SJSA1 (cell line): ENCODE results near the gene IQGAP2. TPM values are rescaled to one million over a fixed set of nuclear protein-coding genes. Genes with fewer than 3 reads are reported as not detected.
"Not testable (repeated sequence)": the region's sequence is repeated elsewhere in the genome, so short reads cannot be mapped to it uniquely, and the experiment has no call there.

ENCODE experiments used
- DNase-seq, 2 experiments: peaks; one replicate each; pipeline ENCODE4 v3.0.0-alpha.2; 2015 to 2020; ENCODE audit warnings: low spot score in 2 of 2, low read depth in 1 of 2
- H3K27ac ChIP-seq: fragments of 250-450 bp; sonication (Bioruptor Pico); 2 replicates; pipeline ENCODE4 v1.5.1; 2020; ENCODE audit warnings: mild to moderate bottlenecking, moderate library complexity
- H3K27me3 ChIP-seq: fragments of 250-450 bp; sonication (Bioruptor Pico); replicated peaks from 2 replicates; pipeline ENCODE4 v1.5.1; 2020; ENCODE audit warnings: mild to moderate bottlenecking, moderate library complexity
- H3K36me3 ChIP-seq: fragments of 250-450 bp; sonication (Bioruptor Pico); 2 replicates; pipeline ENCODE4 v1.5.1; 2020; ENCODE audit warnings: mild to moderate bottlenecking
- H3K4me1 ChIP-seq: fragments of 250-450 bp; sonication (Bioruptor Pico); replicated peaks from 2 replicates; pipeline ENCODE4 v1.6.1; 2021; ENCODE audit warnings: mild to moderate bottlenecking
- H3K4me3 ChIP-seq: fragments of 250-450 bp; sonication (Bioruptor Pico); 2 replicates; pipeline ENCODE4 v1.5.1; 2020; ENCODE audit warnings: mild to moderate bottlenecking
- H3K9me3 ChIP-seq: fragments of 250-450 bp; sonication (Bioruptor Pico); replicated peaks from 2 replicates; pipeline ENCODE4 v1.5.1; 2020; ENCODE audit warnings: mild to moderate bottlenecking
- total RNA-seq: library from RNA; depleted of rRNA; stranded (reverse); fragments of >200 nt; shearing (Covaris generic); gene quantifications from 2 replicates; pipeline ENCODE4 v1.2.3, GENCODE V29; 2014; rRNA removed

IQGAP2 gene
- total RNA-seq, result 0.37 TPM in 1 of 2 replicates, not detected in the other

- peaks cover 88% of the 10 kb centered on the region for H3K27me3 ChIP-seq
- H3K36me3 ChIP-seq, result no peaks in the 10 kb centered on the region
- peaks cover 10% of the 10 kb centered on the region for H3K4me1 ChIP-seq
- DNase-seq, result peak; percentile 58 to 66
- H3K9me3 ChIP-seq, result no peaks in the 10 kb centered on the region
- H3K27ac ChIP-seq, result no peak within 1 kb of the TSS
- peak within 1 kb of the TSS; percentile 43 for H3K4me3 ChIP-seq
Measured at GRCh38 chr5:76402886-76403765, at the start of gene IQGAP2. Gene IQGAP2 (plus strand): TSS chr5:76403285. CDS start chr5:76403546, 261 bp downstream.

DNA sequence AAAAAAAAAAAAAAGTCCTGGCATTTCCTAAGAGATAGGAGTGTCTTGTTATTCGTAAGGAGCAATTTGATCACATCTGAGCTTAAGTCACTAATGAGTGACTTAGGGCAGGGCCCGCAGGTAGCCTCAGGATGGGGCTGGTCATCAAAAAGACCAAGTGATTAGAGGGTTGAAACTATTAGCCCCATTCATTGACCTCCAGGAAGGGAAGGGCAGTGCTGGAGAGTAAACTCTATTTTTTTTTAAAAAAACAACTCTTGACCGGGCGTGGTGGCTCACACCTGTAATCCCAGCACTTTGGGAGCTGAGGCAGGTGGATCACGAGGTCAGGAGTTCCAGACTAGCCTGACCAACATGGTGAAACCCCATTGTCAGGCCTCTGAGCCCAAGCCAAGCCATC, 46.2 kb upstream of the IQGAP2 start:
- Histone ChIP-seq H3K27ac (no peak overlapping the region), H3K36me3 (no peaks in the 10 kb centered on the region), H3K27me3 (no peaks in the 10 kb centered on the region), H3K9me3 (no peaks in the 10 kb centered on the region), H3K4me1 (no peaks in the 10 kb centered on the region), H3K4me3 (no peak overlapping the region)
- DNase-seq, result no peak

DNA sequence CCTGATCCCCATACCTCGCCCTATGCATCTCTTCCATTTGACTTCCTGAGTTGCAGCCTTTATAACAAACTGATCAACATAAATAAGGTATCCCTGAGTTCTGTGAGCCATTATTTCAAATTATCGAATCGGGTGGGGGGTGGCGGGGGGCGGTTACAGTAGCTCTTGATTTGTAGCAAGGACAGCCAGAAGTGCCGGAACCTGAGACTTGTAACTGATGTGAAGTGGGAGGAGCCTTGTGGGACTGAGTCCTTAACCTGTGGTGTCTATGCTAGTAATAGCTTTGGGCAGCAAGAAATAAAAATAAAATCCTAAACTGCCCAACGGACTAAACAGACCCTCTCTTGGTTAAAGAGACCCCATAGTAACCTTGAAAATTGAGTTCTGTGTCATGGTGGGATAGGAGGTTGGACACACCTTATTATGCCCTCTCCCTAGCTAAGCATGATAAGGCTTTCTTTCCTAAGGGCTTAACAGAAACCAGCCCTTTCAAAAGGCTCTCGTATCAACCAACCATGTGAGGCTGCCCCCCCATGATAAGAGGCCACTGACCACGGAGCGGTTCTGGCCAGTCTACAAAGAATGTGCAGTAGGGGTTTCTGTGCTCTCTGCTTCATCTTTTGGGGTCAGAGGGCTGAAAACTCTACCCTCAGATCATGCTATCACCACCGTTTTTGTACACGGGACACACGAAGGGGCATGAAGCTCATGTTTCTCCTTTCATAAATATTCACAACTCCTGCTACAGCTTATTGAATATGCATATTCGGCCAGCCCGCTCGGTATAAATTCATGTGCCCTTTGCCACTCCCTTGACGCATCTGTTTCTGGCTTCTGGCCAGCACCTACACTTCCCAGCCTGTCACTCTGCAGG, 39.5 kb upstream of the IQGAP2 start:
- Histone ChIP-seq H3K9me3 (no peaks in the 10 kb centered on the region), H3K27me3 (peaks cover 8% of the 10 kb centered on the region; the same call in 1 of the 2 replicates), H3K4me1 (no peaks in the 10 kb centered on the region), H3K27ac (no peak overlapping the region), H3K36me3 (no peaks in the 10 kb centered on the region), H3K4me3 (no peak overlapping the region)
- no peak for DNase-seq

DNA sequence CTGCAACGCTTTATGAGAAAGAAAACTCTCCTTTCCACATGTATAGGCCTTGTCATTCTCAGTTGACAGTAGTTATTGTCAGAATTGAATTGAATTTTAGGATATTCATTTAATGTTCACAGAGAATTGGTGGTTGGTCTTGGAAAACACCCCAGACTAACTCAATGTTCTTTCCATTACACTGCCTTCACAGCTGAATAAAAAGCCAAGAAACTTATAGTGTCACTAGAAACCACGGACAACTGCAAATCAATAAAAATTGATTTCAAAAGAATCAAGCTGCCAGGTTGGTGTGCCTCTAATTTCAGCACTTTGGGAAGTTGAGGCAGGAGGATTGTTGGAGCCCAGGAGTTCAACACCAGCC, 38.9 kb upstream of the IQGAP2 start:
- no peaks in the 10 kb centered on the region for H3K4me1 ChIP-seq
- no peaks in the 10 kb centered on the region for H3K9me3 ChIP-seq
- no peaks in the 10 kb centered on the region for H3K36me3 ChIP-seq
- no peak for DNase-seq
- no peak overlapping the region for H3K27ac ChIP-seq
- H3K27me3 ChIP-seq, result peaks cover 8% of the 10 kb centered on the region; the same call in 1 of the 2 replicates
- H3K4me3 ChIP-seq, result no peak overlapping the region

DNA sequence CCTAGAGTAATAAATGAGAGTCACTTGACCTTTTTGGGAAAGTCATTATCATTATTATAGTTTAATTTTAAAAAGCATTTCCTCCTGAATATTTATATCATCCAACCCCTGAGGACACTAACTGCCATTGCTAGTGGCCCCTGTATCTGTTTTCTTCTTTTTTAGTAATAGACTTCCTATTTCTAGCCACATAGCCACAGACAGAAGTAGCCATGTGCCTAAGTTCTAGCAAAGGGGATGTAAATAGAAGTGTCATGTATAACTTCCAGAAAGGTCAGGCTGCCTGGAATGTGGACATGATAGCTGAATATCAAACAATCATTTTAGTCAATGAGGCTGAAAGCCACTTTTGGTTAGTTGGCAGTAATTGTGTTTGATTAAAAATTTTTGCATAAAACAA, 37.5 kb upstream of the IQGAP2 start:
- Histone ChIP-seq H3K27me3 (peaks cover 8% of the 10 kb centered on the region; the same call in 1 of the 2 replicates), H3K4me1 (no peaks in the 10 kb centered on the region), H3K4me3 (no peak overlapping the region), H3K27ac (no peak overlapping the region), H3K36me3 (no peaks in the 10 kb centered on the region), H3K9me3 (no peaks in the 10 kb centered on the region)
- no peak for DNase-seq

DNA sequence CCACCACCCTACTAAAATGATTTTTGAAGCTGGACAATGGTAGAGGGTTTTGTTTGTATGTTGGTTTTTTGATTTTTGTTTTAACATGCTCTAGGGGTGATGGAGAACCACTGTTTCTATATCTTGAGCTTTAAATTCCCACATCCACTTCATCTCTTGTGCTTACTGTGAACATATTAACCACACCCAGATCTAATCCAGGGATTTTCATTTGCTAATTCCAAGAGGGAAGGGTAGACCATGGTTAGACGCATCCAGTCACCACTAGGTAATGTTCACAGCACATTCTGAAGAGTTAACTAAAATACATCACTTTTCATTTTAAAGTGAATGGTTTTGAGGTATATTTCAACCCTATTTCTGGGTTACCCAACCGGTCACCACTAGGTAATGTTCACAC, 36.5 kb upstream of the IQGAP2 start:
- H3K27ac ChIP-seq, result no peak overlapping the region
- H3K36me3 ChIP-seq, result no peaks in the 10 kb centered on the region
- DNase-seq, result no peak
- H3K9me3 ChIP-seq, result no peaks in the 10 kb centered on the region
- H3K4me3 ChIP-seq, result no peak overlapping the region
- H3K4me1 ChIP-seq, result no peaks in the 10 kb centered on the region
- H3K27me3 ChIP-seq, result peaks cover 8% of the 10 kb centered on the region; the same call in 1 of the 2 replicates

GRCh38 chr5:76367623-76368371, 35.3 kb upstream of the IQGAP2 start:
- peaks cover 8% of the 10 kb centered on the region; the same call in 1 of the 2 replicates for H3K27me3 ChIP-seq
- H3K9me3 ChIP-seq, result no peaks in the 10 kb centered on the region
- H3K27ac ChIP-seq, result no peak overlapping the region
- DNase-seq, result no peak
- peaks cover 8% of the 10 kb centered on the region for H3K4me1 ChIP-seq
- H3K36me3 ChIP-seq, result no peaks in the 10 kb centered on the region
- no peak overlapping the region for H3K4me3 ChIP-seq

DNA sequence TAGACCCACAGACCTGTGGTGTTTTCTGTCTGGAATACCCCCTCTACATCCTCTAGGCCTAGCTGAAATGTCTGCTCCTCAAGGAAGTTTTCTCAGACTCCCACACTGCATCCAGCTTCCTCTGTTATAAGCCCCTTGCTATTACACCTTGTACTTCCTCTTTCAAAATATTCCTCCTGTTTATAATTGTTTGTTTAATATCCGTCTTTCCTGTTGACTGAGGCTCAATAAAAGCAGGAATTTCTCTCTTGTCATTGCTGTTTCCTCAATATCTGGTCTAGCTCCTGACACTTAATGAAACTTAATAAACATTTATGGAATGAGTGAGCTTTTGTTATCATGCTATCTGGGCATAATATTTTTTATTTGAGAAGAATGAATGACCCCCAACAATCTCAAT, 34.1 kb upstream of the IQGAP2 start:
- DNase-seq, result no peak
- peaks cover 8% of the 10 kb centered on the region; the same call in 1 of the 2 replicates for H3K27me3 ChIP-seq
- H3K4me3 ChIP-seq, result no peak overlapping the region
- no peaks in the 10 kb centered on the region for H3K9me3 ChIP-seq
- no peak overlapping the region for H3K27ac ChIP-seq
- H3K4me1 ChIP-seq, result peaks cover 12% of the 10 kb centered on the region
- no peaks in the 10 kb centered on the region for H3K36me3 ChIP-seq

GRCh38 chr5:76369668-76370067, 33.4 kb upstream of the IQGAP2 start:
- H3K27ac ChIP-seq, H3K4me3 ChIP-seq, H3K27me3 ChIP-seq, DNase-seq, H3K36me3 ChIP-seq, H3K9me3 ChIP-seq: not testable (repeated sequence)
- H3K4me1 ChIP-seq, result peaks cover 12% of the 10 kb centered on the region

DNA sequence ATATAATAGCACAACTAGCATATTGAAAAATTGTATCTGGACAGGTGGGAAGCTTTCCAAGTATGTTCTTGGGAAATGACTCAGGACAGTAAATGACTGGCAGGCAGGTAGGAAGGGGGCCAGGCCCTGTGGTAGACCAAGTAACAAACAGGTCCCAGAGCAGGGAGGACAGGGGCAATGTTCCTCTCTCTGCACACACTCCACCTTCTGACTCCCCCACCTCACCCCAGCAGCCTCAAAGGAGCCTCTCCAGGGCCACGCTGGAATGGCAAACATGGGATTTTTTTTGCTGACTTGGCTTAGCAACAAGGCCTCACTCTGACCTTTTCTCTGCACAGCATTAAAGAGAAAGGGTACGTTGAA, 31.1 kb upstream of the IQGAP2 start:
- H3K4me3 ChIP-seq, result no peak overlapping the region
- peaks cover 12% of the 10 kb centered on the region for H3K4me1 ChIP-seq
- 0 out of 2 replicates have a peak, but pooled peaks cover 5% of the 10 kb centered on the region for H3K27me3 ChIP-seq
- DNase-seq, result no peak
- no peaks in the 10 kb centered on the region for H3K36me3 ChIP-seq
- no peaks in the 10 kb centered on the region for H3K9me3 ChIP-seq
- no peak overlapping the region for H3K27ac ChIP-seq

DNA sequence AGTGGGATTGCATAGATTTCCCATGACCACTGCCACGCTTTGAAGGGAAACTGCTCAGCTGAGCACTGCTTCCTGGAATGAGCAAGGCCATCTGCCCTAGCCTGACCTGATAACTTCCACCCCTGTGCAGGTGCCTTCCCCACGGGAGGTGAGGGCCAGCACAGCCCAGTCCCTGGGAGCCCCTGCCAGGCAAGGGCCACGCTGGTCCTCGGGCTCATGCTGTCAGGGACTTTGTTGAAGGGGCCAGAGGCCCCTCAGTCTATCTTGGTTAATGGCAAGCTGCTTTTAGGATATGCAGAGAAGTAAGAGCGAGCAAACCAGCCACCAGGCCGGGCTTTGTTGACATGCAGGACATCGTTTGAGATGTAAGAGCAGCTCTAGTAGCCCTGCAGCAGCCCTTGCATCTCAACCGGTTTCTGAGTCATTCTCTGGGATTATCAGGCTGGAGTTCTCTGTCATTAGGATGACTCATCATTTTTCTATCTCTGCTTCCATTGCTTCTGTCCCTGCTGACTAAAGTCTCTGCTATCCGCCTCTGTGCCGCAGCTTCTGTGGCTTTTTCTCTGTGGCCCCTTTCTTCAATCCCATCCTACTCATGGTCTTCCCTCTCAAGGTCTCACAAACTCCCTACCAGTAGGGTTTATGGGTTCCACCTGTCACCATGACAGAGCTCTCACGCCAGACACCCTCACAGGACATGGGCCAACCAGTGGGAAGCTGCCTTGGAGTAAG, 30.6 kb upstream of the IQGAP2 start:
- Histone ChIP-seq H3K36me3 (no peaks in the 10 kb centered on the region), H3K9me3 (no peaks in the 10 kb centered on the region), H3K4me3 (no peak overlapping the region), H3K4me1 (peaks cover 12% of the 10 kb centered on the region), H3K27me3 (0 out of 2 replicates have a peak, but pooled peaks cover 2% of the 10 kb centered on the region), H3K27ac (no peak overlapping the region)
- peak; percentile 70 to 72 for DNase-seq

DNA sequence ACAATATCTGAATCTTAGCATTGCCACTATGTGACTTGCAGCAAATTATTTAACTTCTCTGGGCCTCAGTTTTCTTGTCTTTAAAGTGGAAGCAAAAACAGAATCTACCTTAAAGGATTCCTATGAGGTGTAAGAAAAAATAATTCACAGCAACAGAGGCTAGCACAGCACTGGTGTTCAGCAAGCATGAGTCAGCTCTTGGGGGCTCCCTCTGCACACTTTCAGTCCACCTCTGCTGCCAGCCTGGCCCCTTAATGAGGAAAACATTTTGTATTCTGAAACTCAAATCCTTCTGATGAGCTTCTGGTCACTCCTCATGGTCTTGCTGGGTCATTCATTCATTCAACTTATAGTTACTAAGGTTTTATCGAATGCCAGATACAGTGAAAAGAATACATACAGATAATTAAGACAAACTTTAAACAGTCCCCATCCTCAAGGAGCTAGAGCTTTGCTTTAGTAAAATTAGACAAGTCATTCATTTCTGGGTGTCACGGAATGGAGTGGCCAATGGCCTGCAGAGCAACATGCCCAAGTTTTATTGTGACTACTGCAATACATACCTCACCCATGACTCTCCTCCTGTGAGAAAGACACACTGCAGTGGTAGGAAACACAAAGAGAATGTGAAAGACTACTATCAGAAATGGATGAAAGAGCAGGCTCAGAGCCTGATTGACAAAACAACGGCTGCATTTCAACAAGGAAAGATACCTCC, 26.8 kb upstream of the IQGAP2 start:
- no peak for DNase-seq
- Histone ChIP-seq H3K4me1 (peaks cover 12% of the 10 kb centered on the region), H3K9me3 (no peaks in the 10 kb centered on the region), H3K4me3 (no peak overlapping the region), H3K27me3 (no peaks in the 10 kb centered on the region), H3K27ac (no peak overlapping the region), H3K36me3 (no peaks in the 10 kb centered on the region)
